Fibroblast of skin of right biceps (primary cell): ENCODE measurements around the gene TEKT1.

Experiments
- DNase-seq: peaks from one replicate; pipeline ENCODE4 v3.0.0-alpha.2; 2013

TEKT1 gene

DNA sequence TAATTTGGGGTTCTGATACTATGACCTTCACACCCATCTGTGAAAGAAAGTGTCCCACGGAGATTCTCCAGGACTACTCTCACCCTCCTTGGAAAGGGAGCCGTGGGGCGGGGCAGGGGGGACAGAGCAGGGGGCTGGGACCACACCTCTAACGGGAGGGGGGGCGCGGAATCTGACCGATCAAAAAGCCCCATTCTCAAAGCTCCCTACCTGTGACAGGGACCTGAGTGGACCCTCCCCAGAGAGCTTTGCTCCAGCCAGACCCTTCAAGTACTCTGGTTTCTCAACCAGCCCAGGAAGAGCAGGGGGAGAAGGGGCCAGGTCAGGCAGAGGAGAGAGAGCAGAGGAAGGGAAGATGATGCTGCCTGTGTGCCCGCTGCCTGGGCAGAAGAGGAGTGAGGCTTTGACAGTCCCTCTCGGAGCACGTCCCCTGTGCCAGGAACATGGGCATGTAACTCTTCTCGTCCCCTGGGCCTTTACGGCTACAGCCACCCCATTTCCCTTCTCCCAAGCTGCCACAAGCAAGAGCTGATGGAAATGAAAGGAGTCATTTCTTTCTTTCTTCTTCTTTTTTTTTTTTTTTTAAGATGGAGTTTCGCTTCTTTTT lies 75.0 kb downstream of the TEKT1 start:
- no peak for DNase-seq

DNA sequence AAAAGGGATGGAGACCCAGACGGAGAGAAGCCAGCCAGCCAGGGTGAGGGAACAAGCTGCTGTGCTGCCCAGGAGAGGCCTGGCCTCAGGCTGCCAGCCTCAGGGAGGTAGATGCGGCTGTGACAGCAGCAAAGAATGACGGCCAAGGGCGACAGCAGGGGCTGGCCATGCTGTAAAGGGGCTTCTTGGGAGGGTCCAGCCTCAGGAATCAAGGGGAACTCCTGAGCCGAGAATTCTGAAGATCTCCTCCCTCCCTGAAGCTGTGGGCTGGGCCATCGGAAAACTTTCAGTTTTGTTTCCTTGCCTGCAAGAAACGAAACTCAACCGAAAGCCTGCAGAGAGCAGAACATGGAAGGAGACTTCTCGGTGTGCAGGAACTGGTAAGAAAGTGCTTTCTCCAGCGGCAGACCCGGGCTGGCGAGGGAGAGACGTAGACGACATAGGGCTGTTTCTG lies 75.8 kb downstream of the TEKT1 start, which contains the start of gene XAF1:
Gene XAF1 (plus strand): TSS at position 316 of the 454 bp plus-strand sequence. CDS start 33 bp downstream, at position 349.
- DNase-seq, result peak; percentile 36

DNA sequence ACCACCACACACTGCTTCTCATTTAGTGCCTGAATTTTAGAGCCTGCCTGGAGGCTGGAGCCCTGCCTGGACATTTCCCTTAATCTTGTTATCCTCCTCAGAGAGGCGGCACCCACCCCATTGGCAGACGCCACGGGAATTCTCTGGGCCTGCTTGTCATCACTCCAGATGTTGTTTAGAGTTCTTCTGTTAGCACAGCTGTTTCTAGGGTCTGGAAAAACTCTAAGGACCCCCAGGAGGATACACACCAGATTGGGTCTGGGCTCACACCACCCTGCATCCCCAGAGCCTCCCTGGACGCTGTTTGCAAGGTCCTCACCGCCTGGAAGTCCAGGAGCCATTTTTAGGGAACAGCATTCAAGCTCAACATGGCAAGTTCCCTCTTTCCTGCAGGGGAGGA lies 76.2 kb downstream of the TEKT1 start:
- DNase-seq, result peak; percentile 29

DNA sequence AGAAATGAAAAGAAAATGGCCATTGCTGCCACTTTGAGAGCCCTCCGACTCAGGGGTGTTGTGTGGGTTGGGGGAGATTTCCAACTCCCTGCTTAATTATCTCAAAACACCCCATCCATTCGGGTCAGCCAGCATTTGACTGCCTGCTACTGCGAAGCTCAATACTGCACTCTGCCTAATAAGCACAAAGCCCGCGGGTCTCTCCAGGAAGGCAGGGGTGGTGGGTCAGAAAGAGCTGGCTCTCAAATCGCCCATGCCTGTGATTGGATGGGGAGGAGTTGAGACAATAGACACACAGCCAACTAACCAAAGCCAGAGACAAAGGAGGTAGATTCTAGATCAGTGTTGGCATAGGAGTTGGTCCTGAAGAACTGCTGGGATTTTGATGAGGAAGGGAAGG lies 78.0 kb downstream of the TEKT1 start:
- peak; percentile 23 for DNase-seq

GRCh38 chr17:6753006-6753445 lies 78.5 kb downstream of the TEKT1 start:
- DNase-seq, result peak; percentile 96

- peak; percentile 100 for DNase-seq
These were observed 79.2 kb downstream of the TEKT1 start for GRCh38 chr17:6752068-6752909.

DNA sequence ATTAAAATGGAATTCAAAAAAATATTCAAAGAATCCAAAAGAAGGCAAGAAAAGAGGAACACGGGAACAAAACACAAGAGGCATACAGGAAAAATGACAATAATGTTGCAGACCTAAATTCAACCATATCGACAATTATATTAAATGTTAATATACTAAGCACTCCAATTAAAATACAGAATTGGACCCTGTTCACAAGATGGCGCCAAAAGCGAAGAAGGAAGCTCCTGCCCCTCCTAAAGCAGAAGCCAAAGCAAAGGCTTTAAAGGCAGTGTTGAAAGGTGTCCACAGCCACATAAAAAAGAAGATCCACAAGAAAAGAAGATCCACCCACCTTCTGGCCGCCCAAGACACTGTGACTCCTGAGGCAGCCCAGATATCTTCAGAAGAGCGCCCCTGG lies 82.0 kb downstream of the TEKT1 start:
- DNase-seq, result peak; percentile 45

DNA sequence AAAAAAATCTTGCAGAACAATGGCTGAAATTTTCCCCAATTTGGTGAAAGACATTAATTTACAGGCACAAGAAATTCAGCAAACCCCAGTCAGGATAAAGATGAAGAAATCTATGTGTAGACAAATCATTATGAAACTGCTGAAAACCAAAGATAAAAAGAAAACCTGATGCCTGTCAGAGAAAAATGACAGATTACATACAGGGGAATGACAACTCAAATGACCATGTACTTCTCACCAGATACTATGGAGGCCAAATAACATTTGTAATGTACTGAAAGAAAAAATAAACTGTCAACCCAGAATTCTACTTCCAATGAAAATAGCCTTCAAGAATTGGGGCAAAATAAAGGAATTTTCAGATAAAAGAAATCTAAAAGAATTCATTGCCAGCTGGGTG lies 82.9 kb downstream of the TEKT1 start:
- no peak for DNase-seq
